AG10803 (cell line): ENCODE measurements around the gene MED16.
A peak's percentile ranks its signal among the peaks of the same experiment; 100 is the strongest.
"Not testable (repeated sequence)": the region's sequence is repeated elsewhere in the genome, so short reads cannot be mapped to it uniquely, and the experiment has no call there.

ENCODE experiments used
- DNase-seq: peaks from one replicate; pipeline ENCODE4 v3.0.0; 2010; ENCODE audit warnings: low read depth
- H3K4me3 ChIP-seq: 2 replicates; pipeline ENCODE4 v1.5.1; 2011; ENCODE audit warnings: mild to moderate bottlenecking, low read length, control low read depth
- TF ChIP-seq, protein P1 (sequence below): conservative IDR thresholded peaks from 2 replicates; pipeline ENCODE4 v1.5.1; 2011; ENCODE audit warnings: mild to moderate bottlenecking, low read length, control low read depth, inconsistent platforms

MED16 gene

DNA sequence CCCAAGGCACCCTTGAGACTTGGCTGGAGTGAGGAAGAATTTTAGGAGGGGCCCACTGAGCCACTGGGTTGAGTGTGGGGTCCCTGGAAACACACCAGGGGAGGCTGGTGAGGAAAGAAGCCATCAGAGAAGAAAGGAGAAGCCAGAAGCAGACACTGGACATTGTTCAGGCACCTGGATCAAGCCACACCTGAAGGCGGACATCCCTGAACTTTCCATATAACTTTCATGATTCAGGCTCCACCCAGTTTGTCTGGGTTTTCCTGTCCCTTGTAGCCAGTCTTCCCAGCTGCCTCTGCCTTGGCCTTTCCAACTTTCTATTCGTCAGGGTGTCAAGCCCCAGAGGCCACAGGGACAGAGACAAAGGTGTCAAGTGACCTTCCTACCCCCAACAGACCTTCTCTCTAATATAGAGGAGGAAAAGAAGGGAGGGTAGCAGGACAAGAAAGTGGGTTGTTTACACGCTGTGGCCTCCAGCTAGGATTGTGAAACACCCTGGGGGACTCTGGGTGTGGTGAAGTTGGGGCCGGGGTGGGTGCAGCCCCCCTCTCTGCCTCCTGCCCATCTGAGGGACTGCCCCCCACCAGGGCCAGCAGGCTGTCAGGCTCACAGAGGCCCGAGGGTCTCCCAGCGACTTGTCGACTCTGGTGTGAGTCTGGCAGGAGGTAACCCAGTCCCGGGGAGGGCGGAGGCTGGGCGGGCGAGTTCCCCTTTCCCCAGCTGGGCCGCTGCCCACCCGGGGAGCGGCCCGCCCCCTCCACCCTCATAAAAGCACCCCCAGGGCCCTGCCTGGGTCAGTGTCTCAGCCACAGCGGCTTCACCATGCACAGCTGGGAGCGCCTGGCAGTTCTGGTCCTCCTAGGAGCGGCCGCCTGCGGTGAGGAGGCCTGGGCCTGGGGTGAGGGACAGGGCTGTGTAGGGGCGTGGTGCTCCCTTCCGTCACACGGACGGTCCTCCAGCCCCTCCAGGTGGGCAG is 33.8 kb downstream of the MED16 start, which contains the start of gene CFD:
CFD (plus strand) TSS at position 797 of the 976 bp plus-strand sequence; CDS start at position 823, 26 bp downstream.
- peak within 1 kb of the TSS; percentile 39 for H3K4me3 ChIP-seq
- TF ChIP-seq, protein P1, sequence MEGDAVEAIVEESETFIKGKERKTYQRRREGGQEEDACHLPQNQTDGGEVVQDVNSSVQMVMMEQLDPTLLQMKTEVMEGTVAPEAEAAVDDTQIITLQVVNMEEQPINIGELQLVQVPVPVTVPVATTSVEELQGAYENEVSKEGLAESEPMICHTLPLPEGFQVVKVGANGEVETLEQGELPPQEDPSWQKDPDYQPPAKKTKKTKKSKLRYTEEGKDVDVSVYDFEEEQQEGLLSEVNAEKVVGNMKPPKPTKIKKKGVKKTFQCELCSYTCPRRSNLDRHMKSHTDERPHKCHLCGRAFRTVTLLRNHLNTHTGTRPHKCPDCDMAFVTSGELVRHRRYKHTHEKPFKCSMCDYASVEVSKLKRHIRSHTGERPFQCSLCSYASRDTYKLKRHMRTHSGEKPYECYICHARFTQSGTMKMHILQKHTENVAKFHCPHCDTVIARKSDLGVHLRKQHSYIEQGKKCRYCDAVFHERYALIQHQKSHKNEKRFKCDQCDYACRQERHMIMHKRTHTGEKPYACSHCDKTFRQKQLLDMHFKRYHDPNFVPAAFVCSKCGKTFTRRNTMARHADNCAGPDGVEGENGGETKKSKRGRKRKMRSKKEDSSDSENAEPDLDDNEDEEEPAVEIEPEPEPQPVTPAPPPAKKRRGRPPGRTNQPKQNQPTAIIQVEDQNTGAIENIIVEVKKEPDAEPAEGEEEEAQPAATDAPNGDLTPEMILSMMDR, result no peak

DNA sequence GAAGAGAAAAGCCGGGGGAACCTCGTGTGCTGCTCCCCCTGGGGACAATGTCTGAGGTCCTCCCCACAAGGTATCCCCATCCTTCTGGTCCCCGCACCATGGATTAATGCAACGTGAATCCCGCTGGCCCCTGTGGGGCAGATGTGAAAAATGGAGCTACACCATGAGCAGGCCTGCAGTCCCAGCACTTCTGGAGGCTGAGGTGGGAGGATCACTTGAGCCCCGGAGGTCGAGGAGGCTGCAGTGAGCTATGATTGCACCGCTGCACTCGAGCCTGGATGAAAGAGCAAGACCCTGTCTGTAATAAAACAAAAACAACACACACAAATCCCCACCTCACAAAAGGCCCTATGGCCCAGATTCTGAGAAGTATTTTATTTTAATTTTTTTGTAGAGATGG is 34.7 kb downstream of the MED16 start:
- TF ChIP-seq, protein P1, result no peak
- no peak for DNase-seq
- H3K4me3 ChIP-seq, result no peak overlapping the region

More for the DNA sequence above, 33.8 kb downstream of the MED16 start, which contains the start of gene CFD:
- DNase-seq, result no peak

DNA sequence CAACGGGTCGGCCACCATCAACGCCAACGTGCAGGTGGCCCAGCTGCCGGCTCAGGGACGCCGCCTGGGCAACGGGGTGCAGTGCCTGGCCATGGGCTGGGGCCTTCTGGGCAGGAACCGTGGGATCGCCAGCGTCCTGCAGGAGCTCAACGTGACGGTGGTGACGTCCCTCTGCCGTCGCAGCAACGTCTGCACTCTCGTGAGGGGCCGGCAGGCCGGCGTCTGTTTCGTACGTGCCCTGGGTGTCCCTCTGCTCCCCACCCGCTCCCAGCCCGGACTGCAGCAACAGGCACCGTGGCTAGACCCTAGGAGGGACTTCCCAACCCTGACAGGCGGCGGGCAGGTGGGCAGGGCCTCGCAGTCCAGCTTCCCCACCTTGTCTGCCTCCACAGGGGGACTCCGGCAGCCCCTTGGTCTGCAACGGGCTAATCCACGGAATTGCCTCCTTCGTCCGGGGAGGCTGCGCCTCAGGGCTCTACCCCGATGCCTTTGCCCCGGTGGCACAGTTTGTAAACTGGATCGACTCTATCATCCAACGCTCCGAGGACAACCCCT is 37.3 kb downstream of the MED16 start:
- TF ChIP-seq, protein P1, result no peak

DNA sequence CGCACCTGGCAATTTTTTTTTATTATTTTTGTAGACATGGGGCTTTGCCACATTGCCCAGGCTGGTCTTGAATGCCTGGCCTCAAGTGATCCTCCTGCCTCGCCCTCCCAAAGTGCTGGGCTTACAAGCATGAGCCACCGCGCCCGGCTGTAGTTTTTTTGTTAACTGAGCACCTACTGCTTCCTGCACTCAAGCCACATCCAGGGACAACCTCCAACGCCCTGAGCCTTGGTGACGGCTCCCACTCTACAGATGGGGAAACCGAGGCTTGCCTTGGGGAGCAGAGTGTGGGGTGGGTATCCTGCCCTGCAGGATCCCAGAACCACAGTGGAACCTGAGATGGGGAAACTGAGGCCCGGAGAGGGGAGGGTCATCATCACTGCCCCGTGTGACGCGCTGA is 37.8 kb downstream of the MED16 start:
- no peak for DNase-seq
- H3K4me3 ChIP-seq, result no peak overlapping the region
- TF ChIP-seq, protein P1, result no peak

More for the DNA sequence above, 37.3 kb downstream of the MED16 start:
- H3K4me3 ChIP-seq, result no peak overlapping the region
- DNase-seq, result no peak

DNA sequence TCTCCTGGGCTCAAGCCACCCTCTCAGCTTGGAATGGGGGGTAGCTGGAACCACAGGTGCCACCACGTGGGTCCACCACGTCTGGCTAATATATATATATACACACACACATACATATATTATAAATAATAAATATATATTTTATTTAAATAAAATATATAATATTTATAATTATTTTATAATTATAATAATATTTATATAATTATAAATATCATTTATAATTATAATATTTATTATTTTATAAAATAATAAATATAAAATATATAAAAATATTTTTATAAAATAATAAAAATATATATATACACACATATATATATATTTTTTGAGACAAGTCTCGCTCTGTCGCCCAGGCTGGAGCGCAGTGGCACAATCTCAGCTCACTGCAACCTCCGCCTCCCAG is 38.4 kb downstream of the MED16 start:
- no peak for DNase-seq
- TF ChIP-seq, protein P1, result no peak

DNA sequence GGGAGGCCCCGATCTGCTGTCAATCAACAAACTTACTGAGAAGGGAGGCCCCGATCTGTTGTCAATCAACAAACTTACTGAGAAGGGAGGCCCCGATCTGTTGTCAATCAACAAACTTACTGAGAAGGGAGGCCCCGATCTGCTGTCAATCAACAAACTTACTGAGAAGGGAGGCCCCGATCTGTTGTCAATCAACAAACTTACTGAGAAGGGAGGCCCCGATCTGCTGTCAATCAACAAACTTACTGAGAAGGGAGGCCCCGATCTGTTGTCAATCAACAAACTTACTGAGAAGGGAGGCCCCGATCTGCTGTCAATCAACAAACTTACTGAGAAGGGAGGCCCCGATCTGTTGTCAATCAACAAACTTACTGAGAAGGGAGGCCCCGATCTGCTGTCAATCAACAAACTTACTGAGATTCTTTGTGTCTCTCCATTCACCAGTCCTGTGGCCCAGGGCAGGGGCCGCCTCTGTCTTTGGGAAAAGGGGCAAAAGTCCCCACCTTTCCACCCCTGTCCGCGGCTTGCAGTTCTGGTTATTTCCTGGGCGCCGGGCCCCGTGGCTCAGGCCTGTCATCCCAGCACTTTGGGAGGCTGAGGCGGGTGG is 39.3 kb downstream of the MED16 start:
- H3K4me3 ChIP-seq, DNase-seq: not testable (repeated sequence)

More for the DNA sequence above, 38.4 kb downstream of the MED16 start:
- no peak overlapping the region for H3K4me3 ChIP-seq

DNA sequence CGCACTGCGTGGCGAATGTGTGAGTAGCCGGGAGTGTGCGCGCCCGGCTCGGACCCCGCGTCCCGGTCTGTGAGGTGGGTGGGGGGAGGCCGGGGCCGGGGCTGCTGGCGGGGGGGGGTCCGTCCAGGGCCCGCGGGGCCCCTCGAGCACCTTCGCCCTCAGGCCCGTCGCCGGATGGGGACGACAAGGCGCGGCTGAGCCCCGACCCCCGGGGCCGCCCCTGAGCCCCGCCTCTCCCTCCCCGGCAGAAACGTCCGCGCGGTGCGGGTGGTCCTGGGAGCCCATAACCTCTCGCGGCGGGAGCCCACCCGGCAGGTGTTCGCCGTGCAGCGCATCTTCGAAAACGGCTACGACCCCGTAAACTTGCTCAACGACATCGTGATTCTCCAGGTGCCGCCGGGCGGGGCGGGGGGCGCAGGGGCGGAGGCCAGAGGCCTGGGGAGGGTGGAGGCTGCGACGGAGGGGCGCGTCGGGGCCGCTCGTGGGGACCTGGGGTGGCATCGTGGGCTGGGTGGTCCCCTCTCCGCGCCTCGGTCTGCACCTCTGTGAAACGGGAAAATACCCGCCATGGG is 39.9 kb downstream of the MED16 start:
- TF ChIP-seq, protein P1, result no peak
- H3K4me3 ChIP-seq, result no peak overlapping the region
- DNase-seq, result no peak
